Tibial nerve (tissue), 4 donors: ENCODE measurements around the gene CCNL1. TPM values are rescaled to one million over a fixed set of nuclear protein-coding genes. Genes with fewer than 3 reads are reported as not detected.

Experiments used
- DNase-seq, 2 donors: peaks; one replicate each; pipeline ENCODE4 v3.0.0-alpha.2; 2019; ENCODE audit warnings: low spot score in 2 of 2
- H3K27ac ChIP-seq, 4 donors: fragments of 200-600 bp; sonication (generic) in 3 of 4; one replicate each; pipeline ENCODE4 v1.5.1; 2017 to 2019; ENCODE audit warnings: mild to moderate bottlenecking in 1 of 4
- H3K27me3 ChIP-seq, 2 donors: fragments of 200-600 bp; sonication (generic) in 1 of 2; one replicate each; pipeline versions ENCODE4 v1.5.1 to v1.6.0; 2017 to 2019
- H3K36me3 ChIP-seq, 3 donors: fragments of 200-600 bp; sonication (generic); one replicate each; pipeline ENCODE4 v1.5.1; 2018 to 2019
- H3K4me1 ChIP-seq, 4 donors: fragments of 200-600 bp; sonication (generic) in 3 of 4; one replicate each; pipeline ENCODE4 v1.5.1; 2017 to 2019
- H3K4me3 ChIP-seq, 4 donors: fragments of 200-600 bp; sonication (generic) in 3 of 4; one replicate each; pipeline ENCODE4 v1.5.1; 2017 to 2019; ENCODE audit warnings: mild to moderate bottlenecking in 1 of 4, moderate library complexity in 1 of 4
- H3K9me3 ChIP-seq, 4 donors: fragments of 200-600 bp; sonication (generic) in 3 of 4; one replicate each; pipeline ENCODE4 v1.5.1; 2017 to 2019
- EP300 ChIP-seq, 2 donors: sonication (generic); formaldehyde crosslinking; IDR thresholded peaks; one replicate each; pipeline ENCODE4 v1.6.1; 2017; ENCODE audit warnings: antibody characterized with exemption in 2 of 2, mild to moderate bottlenecking in 1 of 2
- POLR2A ChIP-seq, 2 donors: fragments of 450-650 bp; IDR thresholded peaks; one replicate each; pipeline ENCODE4 v1.6.1; 2017; ENCODE audit warnings: antibody characterized with exemption in 2 of 2, mild to moderate bottlenecking in 2 of 2, moderate library complexity in 2 of 2
- WGBS, 2 donors: methylation state at CpG; one replicate each; pipeline ENCODE4 v1.1.5; 2018; 5-methylcytosine and 5-hydroxymethylcytosine counted together
- total RNA-seq, 4 donors: library from RNA; depleted of rRNA; stranded (reverse); fragments of >200 nt; gene quantifications; one replicate each; pipeline ENCODE4 v1.1.0, GENCODE V29; 2016
- TF ChIP-seq, protein P1 (sequence below), 5 experiments: fragments of 200-600 bp in 3 of 5; fragments of 450-650 bp in 2 of 5; sonication (generic) in 3 of 5; IDR thresholded peaks; one replicate each; pipeline ENCODE4 v1.5.1; 2016 to 2019; ENCODE audit warnings: antibody characterized with exemption in 5 of 5, mild to moderate bottlenecking in 3 of 5, moderate library complexity in 2 of 5

The CCNL1 gene
- total RNA-seq, 4 donors from 2014 or later: 176 to 239 (median 239) TPM

DNA sequence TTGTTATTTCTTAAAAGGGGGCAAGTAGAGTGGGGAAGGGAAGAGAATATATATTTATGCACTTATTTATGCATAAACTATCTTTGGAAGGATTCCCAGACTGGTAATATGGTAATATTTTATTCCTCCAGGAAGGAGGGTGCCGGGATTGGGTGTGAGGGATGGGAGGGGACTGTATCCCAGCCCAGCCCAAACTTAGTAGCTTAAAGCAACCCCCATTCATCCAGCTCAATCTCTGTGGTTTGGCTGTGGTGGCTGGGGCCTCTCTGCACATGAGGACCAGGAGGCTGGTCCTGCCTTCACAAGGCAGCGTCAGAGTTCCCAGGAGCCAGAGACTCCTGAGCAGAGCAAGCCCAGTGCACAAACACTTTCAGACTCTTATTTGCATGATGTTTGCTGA lies 48.4 kb downstream of the CCNL1 start:
- no peak for DNase-seq
- 42 to 54% methylated on average over 2 of the region's 2 CpGs for WGBS, 2 donors
- peak overlapping the region in 1 of 4 donors; percentile 38 for H3K27ac ChIP-seq

DNA sequence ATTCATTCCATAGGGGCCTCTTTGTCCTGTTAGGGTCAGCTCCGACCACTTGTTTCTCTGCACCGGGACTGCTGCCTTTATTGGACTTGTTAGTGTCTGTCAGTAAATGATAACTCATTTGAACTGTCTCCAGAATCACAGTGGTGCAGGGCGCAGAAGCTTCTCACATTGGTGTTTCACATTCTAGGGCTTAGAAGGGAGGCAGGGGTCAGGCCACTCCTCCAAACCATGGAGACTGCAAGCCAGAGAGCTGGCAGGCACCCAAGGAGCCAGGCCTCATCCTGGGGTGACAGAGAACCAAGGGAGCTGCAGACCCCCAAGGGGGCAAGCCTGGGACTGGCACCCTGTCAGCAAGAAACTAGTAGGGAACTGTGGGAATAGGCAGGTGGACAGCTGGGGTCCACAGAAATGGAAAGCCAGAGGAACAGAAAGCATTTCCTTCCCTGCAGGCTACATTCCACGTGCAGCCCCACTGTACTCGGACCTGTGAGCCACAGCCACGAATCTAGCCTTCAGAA lies 49.1 kb downstream of the CCNL1 start:
- Histone ChIP-seq H3K4me1 (peaks cover 0 to 27% (median 0%) of the 10 kb centered on the region in 4 donors), H3K27me3 (no peaks in the 10 kb centered on the region), H3K36me3 (no peaks in the 10 kb centered on the region), H3K9me3 (no peaks in the 10 kb centered on the region), H3K4me3 (no peak overlapping the region), H3K27ac (peak overlapping the region in 1 of 4 donors; percentile 38)
- WGBS, 2 donors: 35 to 37% methylated on average over 6 of the region's 6 CpGs
- no peak for DNase-seq
- TF ChIP-seq EP300 (IDR thresholded peaks at IDR 0.05) (no peak), POLR2A (IDR thresholded peaks at IDR 0.05) (no peak)
- TF ChIP-seq, protein P1, sequence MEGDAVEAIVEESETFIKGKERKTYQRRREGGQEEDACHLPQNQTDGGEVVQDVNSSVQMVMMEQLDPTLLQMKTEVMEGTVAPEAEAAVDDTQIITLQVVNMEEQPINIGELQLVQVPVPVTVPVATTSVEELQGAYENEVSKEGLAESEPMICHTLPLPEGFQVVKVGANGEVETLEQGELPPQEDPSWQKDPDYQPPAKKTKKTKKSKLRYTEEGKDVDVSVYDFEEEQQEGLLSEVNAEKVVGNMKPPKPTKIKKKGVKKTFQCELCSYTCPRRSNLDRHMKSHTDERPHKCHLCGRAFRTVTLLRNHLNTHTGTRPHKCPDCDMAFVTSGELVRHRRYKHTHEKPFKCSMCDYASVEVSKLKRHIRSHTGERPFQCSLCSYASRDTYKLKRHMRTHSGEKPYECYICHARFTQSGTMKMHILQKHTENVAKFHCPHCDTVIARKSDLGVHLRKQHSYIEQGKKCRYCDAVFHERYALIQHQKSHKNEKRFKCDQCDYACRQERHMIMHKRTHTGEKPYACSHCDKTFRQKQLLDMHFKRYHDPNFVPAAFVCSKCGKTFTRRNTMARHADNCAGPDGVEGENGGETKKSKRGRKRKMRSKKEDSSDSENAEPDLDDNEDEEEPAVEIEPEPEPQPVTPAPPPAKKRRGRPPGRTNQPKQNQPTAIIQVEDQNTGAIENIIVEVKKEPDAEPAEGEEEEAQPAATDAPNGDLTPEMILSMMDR (IDR thresholded peaks at IDR 0.05): no peak

More for the DNA sequence above, 48.4 kb downstream of the CCNL1 start:
- H3K27me3 ChIP-seq: no peaks in the 10 kb centered on the region
- H3K4me3 ChIP-seq: no peak overlapping the region
- no peaks in the 10 kb centered on the region for H3K9me3 ChIP-seq
- TF ChIP-seq EP300 (IDR thresholded peaks at IDR 0.05) (no peak), POLR2A (IDR thresholded peaks at IDR 0.05) (no peak)
- TF ChIP-seq, protein P1 (IDR thresholded peaks at IDR 0.05): no peak
- no peaks in the 10 kb centered on the region for H3K36me3 ChIP-seq
- peaks cover 0 to 28% (median 0%) of the 10 kb centered on the region in 4 donors for H3K4me1 ChIP-seq

DNA sequence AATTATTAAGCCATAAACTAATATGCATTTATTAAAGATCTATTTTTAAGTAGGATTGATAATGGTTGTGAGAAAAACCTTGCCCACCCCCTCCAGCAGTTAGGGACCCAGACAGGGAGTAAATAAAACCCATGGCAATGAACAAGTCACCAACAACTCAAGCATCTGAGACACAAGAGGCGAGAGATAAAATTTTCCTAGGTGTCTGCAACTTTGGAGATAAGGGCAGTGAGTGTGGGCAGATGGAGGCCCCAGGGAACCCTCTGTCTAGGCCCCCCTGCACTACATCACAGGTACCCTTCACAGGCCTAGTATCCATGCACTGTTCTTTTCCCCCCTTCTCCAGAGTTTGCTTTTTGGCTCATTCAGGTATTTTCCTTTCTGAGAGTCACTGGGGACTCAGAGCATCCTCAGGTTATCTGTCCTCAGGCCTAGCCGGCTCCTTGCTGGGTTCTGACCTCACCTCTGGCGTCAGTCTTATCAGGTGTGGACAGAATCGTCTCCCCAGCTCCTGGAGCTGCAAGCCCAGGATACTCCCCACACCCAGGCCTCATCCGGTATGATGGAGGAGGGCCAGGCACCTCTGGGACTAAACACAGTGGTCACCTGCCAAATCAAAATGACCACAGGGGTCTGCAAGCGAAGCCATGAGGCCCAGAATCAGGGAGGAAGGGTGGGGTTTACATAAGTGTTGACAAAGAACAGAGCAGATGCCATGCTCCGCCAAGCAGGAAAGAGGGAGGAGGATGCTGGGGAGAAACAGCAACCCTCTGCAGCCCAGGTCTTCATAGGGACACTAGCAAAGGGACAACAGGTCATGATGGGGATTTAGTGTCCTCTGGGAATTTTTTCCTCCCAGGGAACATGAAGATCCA lies 50.4 kb downstream of the CCNL1 start:
- H3K27ac ChIP-seq: no peak overlapping the region
- DNase-seq: no peak
- H3K36me3 ChIP-seq: no peaks in the 10 kb centered on the region
- no peaks in the 10 kb centered on the region for H3K9me3 ChIP-seq
- H3K27me3 ChIP-seq: no peaks in the 10 kb centered on the region
- H3K4me1 ChIP-seq: peaks cover 0 to 22% (median 0%) of the 10 kb centered on the region in 4 donors
- 91 to 92% methylated on average over 7 of the region's 7 CpGs for WGBS, 2 donors
- TF ChIP-seq EP300 (IDR thresholded peaks at IDR 0.05) (no peak), POLR2A (IDR thresholded peaks at IDR 0.05) (no peak)
- TF ChIP-seq, protein P1 (IDR thresholded peaks at IDR 0.05): no peak
- H3K4me3 ChIP-seq: no peak overlapping the region

DNA sequence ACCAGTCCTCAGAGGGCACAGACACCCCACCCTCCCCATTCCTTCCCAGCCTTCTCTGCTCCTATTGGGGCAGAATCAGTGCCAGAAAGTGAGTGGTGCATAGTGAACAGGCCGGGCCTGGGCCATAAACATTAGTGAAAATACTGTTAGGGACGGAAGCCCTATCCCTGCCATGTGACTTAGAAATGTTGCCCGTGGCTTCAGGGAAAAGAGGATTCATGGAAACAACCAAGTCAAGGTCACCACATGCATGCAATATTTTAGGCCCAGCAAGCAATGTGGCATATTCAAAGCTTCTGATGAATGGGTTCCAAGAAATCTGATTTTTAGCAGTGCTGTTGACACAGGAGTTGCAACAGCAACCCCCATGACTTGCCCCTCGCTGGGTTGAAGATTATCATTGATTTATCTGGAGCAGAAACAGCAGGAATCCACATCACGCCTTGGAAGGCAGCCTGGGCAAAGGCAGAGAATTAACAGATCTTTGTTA lies 52.3 kb downstream of the CCNL1 start:
- TF ChIP-seq POLR2A (IDR thresholded peaks at IDR 0.05): no peak
- TF ChIP-seq EP300 (IDR thresholded peaks at IDR 0.05): no peak
- TF ChIP-seq, protein P1 (IDR thresholded peaks at IDR 0.05): no peak
- 48 to 50% methylated on average over 5 of the region's 5 CpGs for WGBS, 2 donors
- no peaks in the 10 kb centered on the region for H3K9me3 ChIP-seq
- no peaks in the 10 kb centered on the region for H3K36me3 ChIP-seq
- no peak overlapping the region for H3K4me3 ChIP-seq
- no peak overlapping the region for H3K27ac ChIP-seq
- H3K4me1 ChIP-seq: peaks cover 0 to 27% (median 4%) of the 10 kb centered on the region in 4 donors
- DNase-seq: no peak
- no peaks in the 10 kb centered on the region for H3K27me3 ChIP-seq

DNA sequence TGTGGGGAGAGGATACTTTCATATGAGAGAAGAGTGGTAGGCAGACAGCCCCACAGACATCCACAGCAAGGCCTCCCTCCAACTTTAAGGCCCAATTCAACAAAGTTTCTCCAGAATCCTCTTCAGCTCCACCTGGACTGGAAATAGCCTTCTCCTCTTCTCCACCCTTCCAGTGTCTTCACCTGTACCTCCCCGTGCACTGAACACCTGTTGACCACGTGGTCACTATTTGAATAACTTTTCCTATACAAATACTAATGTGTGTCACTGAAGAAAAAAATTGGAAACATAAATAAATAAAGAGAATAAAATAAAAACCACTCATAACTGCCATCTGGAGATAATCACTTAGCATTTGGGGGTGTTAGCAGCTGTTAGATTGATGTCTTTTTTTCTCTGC lies 52.9 kb downstream of the CCNL1 start:
- no peak for DNase-seq
- Histone ChIP-seq H3K4me3 (no peak overlapping the region), H3K27me3 (no peaks in the 10 kb centered on the region), H3K27ac (no peak overlapping the region), H3K4me1 (peaks cover 0 to 27% (median 4%) of the 10 kb centered on the region in 4 donors), H3K36me3 (no peaks in the 10 kb centered on the region), H3K9me3 (no peaks in the 10 kb centered on the region)
- WGBS, 2 donors: 54 to 63% methylated on average over 2 of the region's 2 CpGs
- no peak for TF ChIP-seq EP300 (IDR thresholded peaks at IDR 0.05)
- TF ChIP-seq, protein P1 (IDR thresholded peaks at IDR 0.05): no peak
- TF ChIP-seq POLR2A (IDR thresholded peaks at IDR 0.05): no peak
